OCI-LY7 (cell line): Measurements from ENCODE around the gene TTC7B.

Experiments used
- EZH2phosphoT487 ChIP-seq: fragments of 200-600 bp; sonication (generic); IDR thresholded peaks from 2 replicates; pipeline ENCODE4 v1.6.1; 2018; ENCODE audit warnings: low read depth, borderline replicate concordance, mild to moderate bottlenecking, mixed run types, antibody characterized with exemption, low read length, moderate library complexity, mixed read lengths
- TF ChIP-seq, protein P1 (sequence below): fragments of 200-600 bp; sonication (generic); conservative IDR thresholded peaks from 2 replicates; pipeline ENCODE4 v1.5.1; 2014; ENCODE audit warnings: mild to moderate bottlenecking, antibody characterized with exemption, low read length, moderate library complexity, mixed read lengths

DNA sequence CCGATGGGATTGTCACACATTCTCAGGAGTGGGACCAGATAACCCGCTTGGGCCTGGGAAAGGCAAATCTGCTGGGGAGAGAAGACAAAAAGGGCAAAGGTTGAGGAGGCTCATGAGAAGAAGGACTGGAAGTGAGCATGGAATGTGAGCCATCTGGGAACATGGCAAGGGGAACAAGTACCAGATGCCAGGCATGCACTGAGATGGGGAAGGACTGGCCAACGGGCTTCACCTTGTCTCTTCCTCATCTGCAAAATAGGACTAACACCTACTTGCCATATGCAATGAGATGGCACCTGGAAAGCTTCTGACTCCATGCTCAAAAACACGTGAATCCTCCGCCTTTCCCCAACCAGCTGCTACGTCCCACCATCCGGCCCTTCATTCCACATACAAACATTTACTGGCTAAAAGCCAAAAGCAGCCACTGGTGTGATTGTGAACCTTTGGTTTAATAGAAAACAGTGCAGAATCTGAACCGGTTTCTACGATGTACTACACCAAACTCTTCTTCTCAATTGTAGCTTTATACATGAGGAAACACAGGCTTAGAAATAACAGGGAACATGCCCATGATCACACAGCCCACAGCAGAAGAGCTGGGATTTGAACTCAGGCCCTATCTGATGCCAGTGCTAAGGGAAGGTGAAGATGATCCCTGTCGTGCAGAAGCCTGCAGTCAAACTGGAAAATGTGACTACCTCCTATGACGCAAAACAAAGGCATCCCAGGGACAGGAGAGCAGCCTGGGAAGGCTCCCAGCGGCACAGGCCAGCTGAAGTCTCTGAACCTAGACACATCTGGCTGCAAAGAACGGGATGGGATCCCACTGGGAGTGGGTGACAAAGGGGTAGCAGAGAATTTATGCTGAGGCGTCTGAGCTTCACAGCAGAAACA, 112.1 kb downstream of the TTC7B start:
- TF ChIP-seq, protein P1, sequence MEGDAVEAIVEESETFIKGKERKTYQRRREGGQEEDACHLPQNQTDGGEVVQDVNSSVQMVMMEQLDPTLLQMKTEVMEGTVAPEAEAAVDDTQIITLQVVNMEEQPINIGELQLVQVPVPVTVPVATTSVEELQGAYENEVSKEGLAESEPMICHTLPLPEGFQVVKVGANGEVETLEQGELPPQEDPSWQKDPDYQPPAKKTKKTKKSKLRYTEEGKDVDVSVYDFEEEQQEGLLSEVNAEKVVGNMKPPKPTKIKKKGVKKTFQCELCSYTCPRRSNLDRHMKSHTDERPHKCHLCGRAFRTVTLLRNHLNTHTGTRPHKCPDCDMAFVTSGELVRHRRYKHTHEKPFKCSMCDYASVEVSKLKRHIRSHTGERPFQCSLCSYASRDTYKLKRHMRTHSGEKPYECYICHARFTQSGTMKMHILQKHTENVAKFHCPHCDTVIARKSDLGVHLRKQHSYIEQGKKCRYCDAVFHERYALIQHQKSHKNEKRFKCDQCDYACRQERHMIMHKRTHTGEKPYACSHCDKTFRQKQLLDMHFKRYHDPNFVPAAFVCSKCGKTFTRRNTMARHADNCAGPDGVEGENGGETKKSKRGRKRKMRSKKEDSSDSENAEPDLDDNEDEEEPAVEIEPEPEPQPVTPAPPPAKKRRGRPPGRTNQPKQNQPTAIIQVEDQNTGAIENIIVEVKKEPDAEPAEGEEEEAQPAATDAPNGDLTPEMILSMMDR = no peak
- TF ChIP-seq EZH2phosphoT487 = no peak
